Upper lobe of right lung (tissue), 1 donor: Measurements from ENCODE around the gene TGFBI. TPM values are rescaled to one million over a fixed set of nuclear protein-coding genes. Genes with fewer than 3 reads are reported as not detected.

ENCODE experiments used
- ATAC-seq: fragments of 200-7000 bp; cut with Tn5 transposase; one replicate; pipeline ENCODE4 v1.9.1; 2020; ENCODE audit warnings: mild to moderate bottlenecking, moderate library complexity
- DNase-seq: peaks from one replicate; pipeline ENCODE4 v3.0.0-alpha.2; 2020
- H3K27ac ChIP-seq: fragments of 200-600 bp; one replicate; pipeline ENCODE4 v1.8.0; 2022
- H3K27me3 ChIP-seq: fragments of 200-600 bp; one replicate; pipeline ENCODE4 v1.8.0; 2022; ENCODE audit warnings: mild to moderate bottlenecking
- H3K36me3 ChIP-seq: fragments of 200-600 bp; one replicate; pipeline ENCODE4 v1.8.0; 2022
- H3K4me1 ChIP-seq: fragments of 200-600 bp; one replicate; pipeline ENCODE4 v1.8.0; 2022
- H3K4me3 ChIP-seq: fragments of 200-600 bp; one replicate; pipeline ENCODE4 v1.8.0; 2022; ENCODE audit warnings: mild to moderate bottlenecking
- H3K9me3 ChIP-seq: fragments of 200-600 bp; one replicate; pipeline ENCODE4 v1.8.0; 2022
- CTCF ChIP-seq: fragments of 200-600 bp; IDR thresholded peaks from one replicate; pipeline ENCODE4 v1.8.0; 2022; ENCODE audit warnings: antibody characterized with exemption
- intact Hi-C: fragments of 100-400 bp; cut with DNase I; formaldehyde crosslinking; loops from one replicate; pipeline ENCODE4 v1.11.0; 2022
- total RNA-seq: library from RNA; stranded (reverse); fragmentation: NEBNext Ultra II Directional; extraction: Animal tissue kit (Norgen Biotek cat#: 25700); gene quantifications from one replicate; pipeline ENCODE4 v1.2.1, GENCODE V29; 2021
- donor health status: DM: no; HTN: yes; CAD: no; lungs with severe emphysema.

TGFBI gene
- total RNA-seq, 1 donor from 2014 or later: 96.7 TPM

GRCh38 chr5:136037001-136037705 is 8.4 kb downstream of the TGFBI start:
- no peak for TF ChIP-seq CTCF
- Histone ChIP-seq H3K27ac (peak overlapping the region; percentile 34), H3K36me3 (no peaks in the 10 kb centered on the region), H3K9me3 (no peaks in the 10 kb centered on the region), H3K4me1 (peaks cover 27% of the 10 kb centered on the region), H3K4me3 (no peak overlapping the region), H3K27me3 (no peaks in the 10 kb centered on the region)
- intact Hi-C loops: no loop called here
- DNase-seq (peak; percentile 18), ATAC-seq (peak; percentile 30)

GRCh38 chr5:136038635-136039034 is 9.8 kb downstream of the TGFBI start:
- Histone ChIP-seq H3K27ac (no peak overlapping the region), H3K4me1 (peaks cover 20% of the 10 kb centered on the region), H3K27me3 (no peaks in the 10 kb centered on the region), H3K4me3 (no peak overlapping the region), H3K36me3 (no peaks in the 10 kb centered on the region), H3K9me3 (no peaks in the 10 kb centered on the region)
- TF ChIP-seq CTCF: no peak
- DNase-seq (no peak), ATAC-seq (no peak)
- intact Hi-C loops: no loop called here

- H3K4me3 ChIP-seq: no peak overlapping the region
- H3K27ac ChIP-seq: no peak overlapping the region
- H3K9me3 ChIP-seq: no peaks in the 10 kb centered on the region
- peaks cover 20% of the 10 kb centered on the region for H3K4me1 ChIP-seq
- intact Hi-C loops: no loop called here
- no peaks in the 10 kb centered on the region for H3K27me3 ChIP-seq
- H3K36me3 ChIP-seq: no peaks in the 10 kb centered on the region
- ATAC-seq (no peak), DNase-seq (no peak)
- TF ChIP-seq CTCF: no peak
Observed at GRCh38 chr5:136039202-136039601, 10.4 kb downstream of the TGFBI start.

- intact Hi-C loops: no loop called here
- no peaks in the 10 kb centered on the region for H3K27me3 ChIP-seq
- H3K4me1 ChIP-seq: peaks cover 19% of the 10 kb centered on the region
- H3K9me3 ChIP-seq: no peaks in the 10 kb centered on the region
- H3K27ac ChIP-seq: no peak overlapping the region
- TF ChIP-seq CTCF: no peak
- ATAC-seq (peak; percentile 47), DNase-seq (no peak)
- H3K36me3 ChIP-seq: no peaks in the 10 kb centered on the region
- H3K4me3 ChIP-seq: no peak overlapping the region
Observed at GRCh38 chr5:136040746-136041415, 12.1 kb downstream of the TGFBI start.

- TF ChIP-seq CTCF: no peak
- intact Hi-C loops: no loop called here
Observed at GRCh38 chr5:136042156-136042555, 13.4 kb downstream of the TGFBI start.

More at GRCh38 chr5:136042156-136042555, 13.4 kb downstream of the TGFBI start:
- Histone ChIP-seq H3K4me1 (peaks cover 8% of the 10 kb centered on the region), H3K36me3 (no peaks in the 10 kb centered on the region), H3K9me3 (no peaks in the 10 kb centered on the region), H3K27ac (no peak overlapping the region), H3K27me3 (no peaks in the 10 kb centered on the region), H3K4me3 (no peak overlapping the region)
- ATAC-seq (no peak), DNase-seq (no peak)
